Urinary bladder (tissue), 4 donors: ENCODE measurements around the gene NPFFR1. TPM values are rescaled to one million over a fixed set of nuclear protein-coding genes. Genes with fewer than 3 reads are reported as not detected.
"Not testable (repeated sequence)": the region's sequence is repeated elsewhere in the genome, so short reads cannot be mapped to it uniquely, and the experiment has no call there.

ENCODE experiments used
- DNase-seq: peaks from one replicate; pipeline ENCODE4 v3.0.0-alpha.2; 2015; ENCODE audit errors: extremely low spot score
- H3K27ac ChIP-seq: one replicate; pipeline ENCODE4 v1.5.1; 2013; ENCODE audit warnings: low read depth, mild to moderate bottlenecking, moderate library complexity
- H3K36me3 ChIP-seq: one replicate; pipeline ENCODE4 v1.6.1; 2013; ENCODE audit warnings: mild to moderate bottlenecking, moderate library complexity; ENCODE audit not compliant: insufficient read depth
- H3K4me1 ChIP-seq: one replicate; pipeline ENCODE4 v1.6.1; 2013; ENCODE audit warnings: mild to moderate bottlenecking, moderate library complexity; ENCODE audit not compliant: insufficient read depth
- H3K4me3 ChIP-seq: one replicate; pipeline ENCODE4 v1.5.1; 2013; ENCODE audit warnings: low read depth, low read length
- WGBS: extraction: QIAGEN DNeasy Blood & Tissue Kit; methylation state at CpG from one replicate; pipeline ENCODE4 v1.1.7; 2013; 5-methylcytosine and 5-hydroxymethylcytosine counted together
- polyA plus RNA-seq: library from polyadenylated mRNA; stranded (reverse); fragments of 200-250 nt; gene quantifications from one replicate; pipeline ENCODE4 v1.2.3, GENCODE V29; 2013
- total RNA-seq: library from RNA; depleted of rRNA; stranded (reverse); fragments of >200 nt; gene quantifications from one replicate; pipeline ENCODE4 v1.2.3, GENCODE V29; 2014
- donor health status: healthy with polysubstance abuse.
- donor health status: healthy.

The NPFFR1 gene
- total and polyA plus RNA-seq, 2 donors: 0.01 to 0.05 TPM

GRCh38 chr10:70270952-70271351, 12.9 kb downstream of the NPFFR1 start:
- Histone ChIP-seq H3K36me3 (no peaks in the 10 kb centered on the region), H3K4me1 (no peaks in the 10 kb centered on the region), H3K27ac (no peak overlapping the region), H3K4me3 (no peak overlapping the region)
- 86% methylated on average over 2 of the region's 2 CpGs for WGBS
- no peak for DNase-seq

DNA sequence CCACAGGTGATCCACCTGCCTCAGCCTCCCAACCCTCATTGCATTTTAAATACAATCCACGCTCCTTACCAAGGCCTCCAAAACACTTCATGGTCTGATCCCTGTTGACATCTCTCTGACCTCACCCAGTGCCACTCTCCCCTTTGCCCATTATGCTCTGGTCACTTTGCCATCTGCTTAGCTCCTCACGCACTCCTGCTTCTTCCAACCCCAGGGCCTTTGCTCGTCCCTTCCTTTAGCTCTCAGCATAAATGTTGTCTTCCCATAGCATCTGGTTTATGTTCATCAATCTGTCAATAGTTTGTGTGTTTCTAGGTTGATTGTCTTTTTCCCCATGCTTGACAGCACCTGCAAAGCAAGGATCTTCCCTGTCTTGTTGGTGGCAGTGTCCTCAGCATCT, 14.1 kb downstream of the NPFFR1 start:
- H3K27ac ChIP-seq: no peak overlapping the region
- no peaks in the 10 kb centered on the region for H3K36me3 ChIP-seq
- no peak overlapping the region for H3K4me3 ChIP-seq
- no peak for DNase-seq
- WGBS: 94% methylated on average over 3 of the region's 3 CpGs
- H3K4me1 ChIP-seq: no peaks in the 10 kb centered on the region

DNA sequence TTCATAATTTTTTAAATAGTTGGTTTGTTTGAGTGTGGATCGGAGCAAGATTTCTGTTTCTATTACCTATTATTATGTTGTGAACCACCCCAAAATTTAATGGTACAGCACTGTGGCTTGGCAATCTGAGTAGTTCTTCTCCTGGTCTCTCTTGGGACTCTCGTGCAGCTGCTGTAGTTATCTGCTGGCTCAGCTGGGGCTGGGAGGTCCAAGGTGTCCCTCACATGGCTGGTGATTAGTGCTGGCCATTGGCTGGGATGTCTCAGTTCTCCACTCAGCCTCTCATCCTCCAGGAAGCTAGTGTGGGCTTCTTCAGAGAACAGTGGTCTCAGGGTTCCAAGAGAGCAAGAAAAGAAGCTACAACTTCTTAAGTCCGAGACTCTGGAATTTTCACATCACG, 15.4 kb downstream of the NPFFR1 start:
- DNase-seq: no peak
- no peak overlapping the region for H3K4me3 ChIP-seq
- H3K36me3 ChIP-seq: no peaks in the 10 kb centered on the region
- no peak overlapping the region for H3K27ac ChIP-seq
- H3K4me1 ChIP-seq: no peaks in the 10 kb centered on the region
- WGBS: 79% methylated on average over 4 of the region's 4 CpGs

- 59% methylated on average over 9 of the region's 9 CpGs for WGBS
- H3K27ac ChIP-seq: no peak overlapping the region
Observed at GRCh38 chr10:70267161-70267933, 16.5 kb downstream of the NPFFR1 start.

GRCh38 chr10:70266701-70267100, 17.1 kb downstream of the NPFFR1 start:
- H3K4me1 ChIP-seq: no peaks in the 10 kb centered on the region
- no peak overlapping the region for H3K27ac ChIP-seq
- no peak for DNase-seq
- no peak overlapping the region for H3K4me3 ChIP-seq
- WGBS: 63% methylated on average over 1 of the region's 1 CpG
- H3K36me3 ChIP-seq: no peaks in the 10 kb centered on the region

More at GRCh38 chr10:70267161-70267933, 16.5 kb downstream of the NPFFR1 start:
- Histone ChIP-seq H3K4me1 (no peaks in the 10 kb centered on the region), H3K4me3 (no peak overlapping the region), H3K36me3 (no peaks in the 10 kb centered on the region)
- no peak for DNase-seq

DNA sequence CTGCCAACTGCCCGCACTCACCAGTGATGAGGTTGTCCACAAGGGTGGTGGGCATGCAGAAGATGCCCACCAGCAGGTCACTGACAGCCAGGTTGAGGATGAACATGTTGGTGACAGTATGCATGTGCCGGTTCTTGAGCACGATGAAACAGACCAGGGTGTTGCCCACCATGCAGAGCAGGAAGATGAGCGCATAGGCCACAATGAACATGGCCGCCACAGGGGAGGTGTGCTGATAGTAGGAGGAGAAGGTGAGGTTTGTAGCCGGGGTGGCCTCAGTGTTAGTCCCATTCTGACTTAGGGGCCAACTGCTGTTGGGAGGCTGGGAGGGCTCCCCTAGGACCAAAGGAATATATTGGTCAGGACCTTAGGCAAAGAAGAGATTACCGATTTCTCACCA, 17.7 kb downstream of the NPFFR1 start:
- no peaks in the 10 kb centered on the region for H3K36me3 ChIP-seq
- no peaks in the 10 kb centered on the region for H3K4me1 ChIP-seq
- H3K27ac ChIP-seq: no peak overlapping the region
- no peak for DNase-seq
- 96% methylated on average over 7 of the region's 7 CpGs for WGBS
- no peak overlapping the region for H3K4me3 ChIP-seq

- Histone ChIP-seq H3K27ac (no peak overlapping the region), H3K4me3 (no peak overlapping the region), H3K36me3 (no peaks in the 10 kb centered on the region), H3K4me1 (no peaks in the 10 kb centered on the region)
- WGBS: 50% methylated on average over 10 of the region's 10 CpGs
- DNase-seq: no peak
Observed at GRCh38 chr10:70265032-70265689, 18.6 kb downstream of the NPFFR1 start.

GRCh38 chr10:70260734-70261133, 23.1 kb downstream of the NPFFR1 start:
- no peaks in the 10 kb centered on the region for H3K4me1 ChIP-seq
- H3K27ac ChIP-seq: no peak overlapping the region
- no peaks in the 10 kb centered on the region for H3K36me3 ChIP-seq
- H3K4me3 ChIP-seq: no peak overlapping the region
- no peak for DNase-seq
- 76% methylated on average over 3 of the region's 3 CpGs for WGBS

DNA sequence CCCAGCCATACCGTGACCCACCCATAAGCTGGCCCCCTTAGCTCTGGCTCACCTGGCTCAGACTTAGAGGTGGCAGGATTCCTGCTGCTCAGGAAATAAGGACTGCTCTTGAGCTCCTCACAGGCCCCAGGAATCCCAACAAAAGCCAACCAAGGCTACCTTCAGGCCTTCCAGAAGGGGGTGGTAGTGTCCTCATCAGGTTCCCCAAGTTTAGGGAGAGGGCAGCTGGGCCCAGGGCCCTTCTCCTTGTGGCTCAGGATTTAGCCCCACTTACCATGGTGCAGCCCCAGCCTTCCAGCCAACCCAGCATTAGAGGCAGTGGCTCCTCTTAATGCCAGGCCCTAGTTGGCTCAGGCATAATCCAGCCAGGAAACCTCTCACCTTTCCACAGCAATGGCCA, 23.5 kb downstream of the NPFFR1 start:
- H3K4me1 ChIP-seq: no peaks in the 10 kb centered on the region
- no peaks in the 10 kb centered on the region for H3K36me3 ChIP-seq
- H3K4me3 ChIP-seq: no peak overlapping the region
- WGBS: 56% methylated on average over 1 of the region's 1 CpG
- no peak overlapping the region for H3K27ac ChIP-seq
- no peak for DNase-seq

GRCh38 chr10:70258216-70258615, 25.6 kb downstream of the NPFFR1 start:
- Histone ChIP-seq H3K27ac (no peak overlapping the region), H3K4me3 (no peak overlapping the region), H3K36me3 (no peaks in the 10 kb centered on the region), H3K4me1 (no peaks in the 10 kb centered on the region)
- no peak for DNase-seq
- 85% methylated on average over 1 of the region's 1 CpG for WGBS

DNA sequence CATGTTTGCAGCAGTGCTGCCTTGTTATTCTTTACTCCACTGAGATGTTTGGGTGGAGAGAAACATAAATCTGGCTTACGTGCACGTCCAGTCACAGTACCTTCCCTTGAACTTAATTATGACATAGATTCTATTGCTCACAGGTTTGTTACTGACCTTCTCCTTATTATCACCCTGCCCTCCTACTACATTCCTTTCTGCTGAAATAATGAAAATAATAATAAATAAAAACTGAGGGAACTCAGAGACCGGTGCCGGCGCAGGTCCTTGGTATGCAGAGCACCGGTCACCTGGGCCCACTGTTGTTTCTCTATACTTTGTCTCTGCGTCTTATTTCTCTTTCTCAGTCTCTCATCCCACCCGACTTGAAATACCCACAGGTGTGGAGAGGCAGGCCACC, 26.0 kb downstream of the NPFFR1 start:
- not testable (repeated sequence) for H3K27ac ChIP-seq, H3K4me1 ChIP-seq, H3K36me3 ChIP-seq, DNase-seq, H3K4me3 ChIP-seq
- 82% methylated on average over 8 of the region's 8 CpGs for WGBS

DNA sequence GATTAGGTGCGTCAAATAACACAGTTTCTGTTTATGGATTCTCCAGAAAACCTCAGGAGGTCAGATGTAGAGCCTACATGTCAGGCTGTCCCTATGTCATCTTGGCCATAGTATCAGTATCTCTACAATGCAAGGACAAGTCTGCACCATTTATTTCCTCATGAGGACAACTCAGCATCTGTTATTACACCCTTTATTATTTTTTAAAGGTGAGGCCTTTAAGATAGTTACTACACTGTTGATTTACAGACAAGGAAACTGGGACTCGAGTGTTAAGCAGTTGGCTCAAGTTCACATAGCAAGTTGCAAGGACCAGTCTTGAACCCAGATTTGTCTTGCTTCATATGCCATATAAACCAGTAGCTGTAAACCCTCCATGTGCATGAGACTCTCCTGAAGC, 27.3 kb downstream of the NPFFR1 start:
- no peak for DNase-seq
- H3K36me3 ChIP-seq: no peaks in the 10 kb centered on the region
- H3K27ac ChIP-seq: no peak overlapping the region
- no peaks in the 10 kb centered on the region for H3K4me1 ChIP-seq
- whole genome bisulfite sequencing: 89% methylated on average over 2 of the region's 2 CpGs
- no peak overlapping the region for H3K4me3 ChIP-seq

DNA sequence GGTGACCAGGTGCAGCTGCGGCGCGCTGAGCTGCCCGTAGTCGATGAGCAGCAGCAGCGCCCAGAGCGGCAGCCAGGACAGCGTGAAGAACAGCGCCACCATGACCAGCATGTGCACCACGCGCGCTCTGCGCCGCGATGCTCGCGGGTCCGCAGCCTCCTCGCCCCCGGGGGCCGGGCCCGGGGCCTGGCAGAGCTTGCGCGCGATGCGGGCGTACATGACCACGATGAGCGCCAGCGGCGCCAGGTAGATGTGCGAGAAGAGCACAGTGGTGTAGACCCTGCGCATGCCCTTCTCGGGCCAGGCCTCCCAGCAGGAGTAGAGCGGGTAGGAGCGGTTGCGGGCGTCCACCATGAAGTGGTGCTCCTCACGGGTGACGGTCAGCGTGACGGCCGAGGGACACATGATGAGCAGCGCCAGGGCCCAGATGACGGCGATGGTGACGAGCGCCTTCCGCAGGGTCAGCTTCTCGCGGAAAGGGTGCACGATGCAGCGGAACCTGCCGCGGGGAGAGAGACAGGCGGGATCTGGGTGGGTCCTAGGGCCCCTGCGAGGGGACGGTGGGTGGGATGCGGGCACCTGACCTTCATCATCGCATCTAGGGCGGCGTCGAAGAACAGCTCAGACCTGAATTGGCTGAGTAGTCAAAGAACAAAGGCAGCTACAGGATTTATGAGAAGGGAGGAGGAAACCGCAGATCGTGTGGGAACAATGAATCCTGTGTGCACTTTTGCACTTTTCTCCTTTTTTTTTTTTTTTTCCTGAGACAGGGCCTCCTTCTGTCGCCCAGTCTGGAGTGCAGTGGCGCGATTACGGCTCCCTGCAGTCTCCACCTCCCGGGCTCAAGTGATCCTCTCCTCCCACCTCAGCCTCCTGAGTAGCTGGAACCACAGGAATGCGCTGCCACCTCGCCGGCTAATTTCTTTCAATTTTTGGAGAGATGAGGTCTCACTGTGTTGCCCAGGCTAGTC, 28.2 kb downstream of the NPFFR1 start:
- Histone ChIP-seq H3K27ac (no peak overlapping the region), H3K4me3 (no peak overlapping the region), H3K36me3 (no peaks in the 10 kb centered on the region), H3K4me1 (no peaks in the 10 kb centered on the region)
- 13% methylated on average over 73 of the region's 73 CpGs for WGBS
- peak; percentile 51 for DNase-seq
